HG03558 (cell line): Measurements from ENCODE around the gene C2CD4D.
"Not testable (repeated sequence)": the region's sequence is repeated elsewhere in the genome, so short reads cannot be mapped to it uniquely, and the experiment has no call there.

ENCODE experiments used
- ATAC-seq: cut with Tn5 transposase; IDR thresholded peaks from one replicate; pipeline ENCODE4 v1.9.1; 2021; ENCODE audit warnings: moderate number of reproducible peaks; ENCODE audit not compliant: unreplicated experiment; ENCODE audit errors: extremely low read depth

Gene C2CD4D

DNA sequence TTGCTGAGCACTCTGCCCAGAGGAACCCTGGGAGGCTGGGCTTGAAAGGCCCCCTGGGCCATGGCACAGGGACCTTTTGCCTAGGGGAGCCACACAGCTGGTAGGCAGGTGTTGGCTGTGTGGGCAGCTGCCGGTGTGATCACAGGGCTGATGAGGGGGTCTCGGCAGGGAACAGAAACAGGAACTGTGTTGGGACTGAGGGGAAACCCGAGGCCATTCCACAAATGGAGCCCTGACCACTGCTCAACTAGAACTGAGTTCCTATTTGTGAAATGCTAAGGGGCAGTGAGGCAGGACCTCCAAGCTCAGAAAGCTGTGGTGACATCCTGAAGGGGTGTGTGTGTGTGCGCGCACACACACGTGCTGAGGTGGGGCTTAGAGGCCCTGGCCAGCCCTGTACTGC is 20.3 kb upstream of the C2CD4D start:
- ATAC-seq, result no peak

DNA sequence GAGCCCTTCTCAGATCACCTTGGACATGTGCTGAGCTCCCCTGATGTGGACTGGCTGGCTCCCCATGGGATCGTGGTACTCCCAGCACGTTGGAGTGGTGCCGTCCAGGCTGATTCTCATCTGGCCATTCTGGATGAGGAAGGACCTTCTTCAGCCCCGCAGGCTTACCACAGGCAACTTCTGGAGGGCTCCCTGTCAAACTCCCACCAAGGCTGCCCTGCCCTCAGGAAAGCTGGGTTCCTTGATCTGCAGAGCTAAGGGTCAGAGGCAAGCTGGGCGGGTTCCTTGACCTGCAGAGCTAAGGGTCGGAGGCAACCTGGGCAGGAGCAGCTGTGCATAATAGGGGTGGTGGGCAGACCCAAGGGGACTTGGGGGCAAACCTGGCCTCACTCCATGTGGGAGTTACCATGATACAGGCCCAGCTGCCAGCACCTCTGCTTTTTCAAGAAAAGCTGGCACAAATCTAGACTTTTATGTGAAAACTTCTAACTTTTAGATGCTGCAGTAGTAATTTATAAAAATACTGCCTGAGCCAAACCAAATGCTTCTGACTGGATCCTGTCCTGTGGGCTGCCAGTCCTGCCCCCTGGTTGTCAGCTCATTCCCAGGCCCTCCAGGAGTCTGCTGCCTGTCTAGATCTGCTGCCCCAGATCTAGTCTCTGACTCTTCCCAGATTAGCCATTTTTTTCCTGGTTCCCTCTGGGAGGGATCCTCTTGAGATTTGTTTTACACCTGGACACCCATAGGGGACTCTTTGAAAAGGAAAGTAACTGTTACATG is 19.5 kb upstream of the C2CD4D start:
- no peak for ATAC-seq

DNA sequence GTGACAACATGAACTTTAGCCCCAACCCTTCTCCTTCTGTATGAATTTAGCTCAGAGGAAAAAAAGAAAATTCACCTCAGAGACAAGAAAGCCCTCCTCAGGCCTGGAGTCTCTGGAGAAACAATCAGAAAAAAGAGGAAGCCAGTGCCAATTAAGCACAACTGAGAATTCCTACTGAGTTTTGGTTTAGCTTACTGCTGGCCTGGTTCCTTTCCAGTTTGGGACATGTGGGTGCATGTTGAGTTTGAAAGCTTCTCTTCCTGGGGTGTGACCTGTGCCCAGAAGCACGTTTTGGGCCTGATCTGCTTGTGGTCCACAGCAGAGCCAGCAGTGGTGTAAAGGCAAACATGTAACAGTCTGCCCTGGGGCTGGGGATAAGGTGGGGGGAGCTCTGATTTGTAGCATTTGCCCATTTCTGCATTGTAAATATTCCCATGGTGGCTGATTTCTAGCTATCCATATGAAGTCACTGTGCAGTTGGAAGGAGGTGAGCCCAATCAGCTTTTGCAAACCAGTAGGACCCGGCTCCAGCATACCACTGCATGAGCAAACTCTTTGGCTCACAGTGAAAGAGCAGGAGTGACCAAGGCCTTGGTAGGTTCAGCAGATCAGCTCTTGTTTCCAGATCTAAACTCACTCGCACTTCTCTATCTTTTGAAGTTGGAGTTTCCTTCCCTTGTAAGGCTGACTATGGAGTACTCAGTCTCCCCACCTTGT is 18.6 kb upstream of the C2CD4D start:
- no peak for ATAC-seq

DNA sequence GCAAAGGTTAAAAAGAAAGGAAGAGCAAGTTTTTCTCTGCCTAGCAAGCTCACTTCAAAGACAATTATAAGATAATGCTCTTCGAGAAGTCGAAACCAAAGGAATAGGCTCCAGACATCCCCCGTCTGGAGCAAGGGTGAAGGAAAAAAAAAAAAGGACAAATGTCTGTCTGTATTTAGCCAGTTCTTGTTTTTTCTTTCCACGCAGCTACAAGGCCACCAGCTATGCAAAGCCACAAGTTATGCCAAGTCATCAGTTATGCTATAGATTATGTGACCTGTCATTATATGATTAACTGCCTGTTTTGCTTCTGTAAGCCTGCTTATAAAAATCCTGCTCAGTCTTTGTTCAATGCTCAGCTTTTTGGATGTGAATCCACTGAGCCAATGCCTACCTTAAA is 16.3 kb upstream of the C2CD4D start:
- ATAC-seq, result no peak

DNA sequence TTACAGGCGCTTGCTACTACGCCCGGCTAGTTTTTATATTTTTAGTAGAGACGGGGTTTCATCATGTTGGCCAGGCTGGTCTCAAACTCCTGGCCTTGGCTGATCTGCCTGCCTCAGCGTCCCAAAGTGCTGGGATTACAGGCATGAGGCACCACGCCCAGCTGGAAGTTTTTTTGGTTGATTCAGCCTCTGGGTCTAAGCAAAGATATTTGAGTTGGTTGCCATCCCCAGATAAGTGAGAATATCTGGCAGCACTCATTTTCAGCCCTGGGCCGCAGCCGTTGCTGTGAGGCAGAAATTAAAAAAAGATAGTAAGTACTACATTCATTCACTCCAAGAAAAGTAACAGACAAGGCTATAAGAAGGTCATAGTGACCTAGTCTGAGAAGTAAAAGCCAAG is 15.9 kb upstream of the C2CD4D start:
- ATAC-seq, result not testable (repeated sequence)

DNA sequence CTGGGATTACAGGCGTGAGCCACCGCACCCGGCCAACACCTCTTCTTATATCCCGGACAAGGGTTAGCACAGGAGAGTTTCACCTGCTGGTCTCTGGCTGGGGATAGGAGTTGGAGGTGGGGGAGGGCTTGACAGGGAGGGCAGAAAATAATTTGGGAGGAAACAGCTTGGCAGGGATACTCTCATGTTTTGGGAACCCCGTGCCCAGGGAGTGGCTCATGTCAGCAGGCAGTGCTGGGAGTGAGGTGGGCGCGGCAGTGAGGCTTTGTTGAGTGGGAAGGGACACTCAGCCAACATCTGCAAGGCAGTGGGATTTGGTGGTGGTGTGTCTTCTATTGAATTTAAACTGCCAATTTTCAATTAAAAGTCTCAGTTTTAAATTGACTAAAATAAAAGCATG is 15.0 kb upstream of the C2CD4D start:
- ATAC-seq, result no peak

DNA sequence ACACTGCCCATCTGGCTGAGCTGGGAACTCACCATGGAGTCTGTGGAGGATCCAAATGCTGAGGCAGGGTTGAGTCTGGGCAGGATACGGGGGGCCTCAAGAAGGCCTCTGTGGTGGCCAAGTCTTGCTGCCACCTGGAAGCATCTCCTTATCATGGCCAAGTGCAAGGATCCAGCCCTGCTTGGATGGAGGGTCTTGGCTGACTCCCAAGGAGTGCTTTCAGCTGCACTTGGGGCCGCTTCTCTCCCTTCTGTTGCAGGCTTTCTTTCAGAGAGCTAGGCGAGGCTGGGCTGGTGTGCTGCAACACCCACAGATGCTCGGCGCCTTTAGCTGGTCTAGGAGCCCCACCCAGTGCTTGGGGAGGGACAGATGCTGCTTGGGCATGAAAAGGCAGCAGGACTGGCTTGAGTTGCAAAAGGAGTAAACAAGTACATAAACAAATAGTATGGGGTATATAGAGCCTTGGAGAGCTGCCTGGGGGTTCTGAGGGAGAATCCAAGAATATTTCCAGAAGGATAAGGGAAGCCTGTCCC is 13.9 kb upstream of the C2CD4D start, which contains the start of gene THEM5:
Gene THEM5 (minus strand): TSS at position 302 of the 533 bp plus-strand sequence. CDS start 147 bp downstream, at position 155.
- ATAC-seq, result no peak

DNA sequence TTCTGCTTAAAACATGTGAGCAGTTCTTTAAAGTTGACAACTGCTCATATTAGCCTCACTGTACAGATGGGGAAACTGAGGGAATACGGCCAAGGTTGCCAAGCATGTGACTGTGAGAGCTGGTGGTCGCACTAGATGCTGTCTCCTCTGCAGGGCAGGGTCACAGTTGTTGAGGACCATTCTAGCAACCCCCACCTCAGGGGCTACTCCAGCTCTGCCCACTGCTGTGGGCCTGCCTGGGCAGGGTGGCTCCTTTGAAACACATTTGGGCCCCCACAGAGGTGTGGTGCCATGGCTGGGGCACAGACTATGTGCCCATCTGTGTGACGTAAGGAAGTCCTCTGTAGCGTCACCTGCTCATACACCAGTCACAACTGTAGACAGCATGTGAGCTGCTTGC is 13.1 kb upstream of the C2CD4D start:
- no peak for ATAC-seq

DNA sequence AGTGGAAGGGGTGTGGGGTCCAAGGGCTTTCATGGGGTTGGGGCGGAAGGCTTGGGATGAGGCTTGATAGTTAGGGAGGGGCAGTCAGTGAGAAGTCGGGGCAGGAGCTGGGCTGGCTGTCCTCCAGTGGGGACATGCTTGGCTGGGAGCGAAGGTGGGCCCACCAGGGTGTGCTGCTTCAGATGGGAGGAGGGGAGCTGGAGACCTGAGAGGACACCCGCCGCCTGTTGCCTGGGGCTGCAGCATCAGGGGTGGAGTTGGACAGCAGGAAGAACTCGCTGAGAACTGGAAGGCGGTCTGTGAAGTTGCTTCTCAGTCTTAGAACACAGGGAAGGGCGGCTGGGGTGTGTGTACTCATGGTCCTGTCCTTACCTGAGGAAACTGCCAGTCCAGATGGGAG is 12.3 kb upstream of the C2CD4D start:
- no peak for ATAC-seq

DNA sequence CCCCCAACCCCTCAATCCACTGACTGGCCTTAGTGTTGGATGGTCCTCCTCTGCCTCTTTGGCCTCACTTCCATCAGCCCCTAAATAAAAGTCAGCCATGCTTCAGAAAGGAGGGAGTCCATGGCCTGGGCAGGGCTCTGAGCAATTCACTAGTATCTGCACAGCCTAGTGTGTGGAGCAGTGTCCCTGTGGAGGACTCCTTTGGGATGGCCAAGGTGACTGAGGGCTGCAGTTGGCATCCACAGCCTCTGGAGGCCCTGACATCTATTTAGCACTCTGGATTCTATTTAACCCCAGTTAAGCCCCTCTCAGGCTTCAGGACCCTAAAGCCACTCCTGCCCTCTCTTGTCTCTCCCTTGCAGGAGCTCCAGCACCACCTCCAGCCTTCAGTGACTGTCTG is 10.3 kb upstream of the C2CD4D start:
- ATAC-seq, result no peak

DNA sequence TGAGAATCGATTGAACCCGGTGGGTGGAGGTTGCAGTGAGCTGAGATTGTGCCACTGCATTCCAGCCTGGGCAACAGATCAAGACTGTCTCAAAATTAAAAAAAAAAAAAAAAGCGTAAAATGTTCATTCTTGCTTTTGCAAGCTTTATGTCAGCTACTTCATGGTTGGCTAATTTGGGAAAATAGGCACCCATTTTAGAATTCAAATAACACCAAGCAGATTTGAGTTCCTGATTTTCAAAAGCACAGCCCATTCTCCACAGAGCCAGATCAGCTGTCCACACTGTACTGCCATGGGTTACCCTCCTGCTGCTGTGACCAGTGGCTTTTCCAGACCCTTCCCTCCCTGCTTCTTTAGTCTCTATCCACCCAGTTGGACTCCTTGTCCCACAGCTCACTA is 9.5 kb upstream of the C2CD4D start:
- ATAC-seq, result no peak

DNA sequence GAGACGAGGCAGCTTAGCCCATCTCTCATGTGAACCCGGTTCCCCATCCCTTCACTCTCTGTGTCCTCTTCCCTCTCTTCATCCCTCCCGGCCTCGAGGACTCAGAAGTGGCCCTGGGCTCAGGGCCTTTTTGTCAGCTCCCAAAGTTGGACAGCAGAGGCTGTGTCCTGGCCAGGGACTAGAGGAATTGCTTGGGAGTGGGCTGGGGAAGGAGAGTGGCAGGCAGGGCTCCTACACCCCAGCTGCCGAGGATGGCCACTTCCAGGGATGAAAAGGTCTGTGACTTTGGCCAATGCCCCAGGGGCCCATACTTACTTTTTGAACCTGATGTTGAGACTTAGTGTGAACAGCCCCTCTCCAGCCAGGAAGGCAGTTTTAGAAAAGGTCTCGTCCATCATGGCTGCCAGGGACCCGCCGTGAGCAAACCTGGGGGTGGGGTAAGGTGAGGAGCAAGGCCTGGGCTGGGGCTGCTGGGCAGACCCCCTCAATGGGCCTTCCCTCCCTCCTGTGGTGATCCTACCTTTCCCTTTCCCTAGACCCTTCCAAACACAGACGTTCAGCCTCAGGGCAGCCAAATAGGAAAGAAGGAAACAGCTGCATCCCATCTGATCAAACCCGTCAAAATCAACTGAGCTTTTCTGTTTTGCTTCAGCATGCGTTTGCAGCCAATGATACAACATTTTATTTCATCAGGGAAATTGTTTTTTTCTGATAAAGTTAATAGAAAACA is 8.4 kb upstream of the C2CD4D start:
- no peak for ATAC-seq

DNA sequence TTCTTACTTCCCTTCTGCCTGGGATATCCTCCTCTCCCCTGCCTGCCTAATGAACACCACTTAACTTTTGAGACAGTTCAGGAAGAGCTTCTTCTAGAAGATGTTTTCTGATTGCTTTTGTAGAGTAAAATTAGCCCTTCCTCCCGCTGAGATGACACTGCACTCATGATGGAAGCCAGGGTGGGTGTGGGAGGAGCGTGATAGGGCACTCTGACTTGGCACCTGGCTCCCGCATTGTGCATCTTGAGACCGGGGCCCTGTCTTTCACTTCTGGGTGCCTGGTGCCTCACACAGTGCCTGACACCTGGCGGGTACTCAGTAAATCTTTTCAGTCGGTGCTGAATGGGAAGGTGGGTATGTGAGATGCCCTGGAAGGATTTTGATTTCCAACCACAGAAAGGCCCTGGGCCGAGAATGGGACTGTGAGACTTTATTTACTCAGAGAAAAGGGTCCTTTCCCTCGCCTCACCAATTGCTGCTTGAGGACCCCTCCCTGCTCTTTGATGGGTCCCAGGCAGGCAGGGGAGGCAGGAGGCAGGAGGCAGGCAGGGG is 7.1 kb upstream of the C2CD4D start:
- no peak for ATAC-seq

DNA sequence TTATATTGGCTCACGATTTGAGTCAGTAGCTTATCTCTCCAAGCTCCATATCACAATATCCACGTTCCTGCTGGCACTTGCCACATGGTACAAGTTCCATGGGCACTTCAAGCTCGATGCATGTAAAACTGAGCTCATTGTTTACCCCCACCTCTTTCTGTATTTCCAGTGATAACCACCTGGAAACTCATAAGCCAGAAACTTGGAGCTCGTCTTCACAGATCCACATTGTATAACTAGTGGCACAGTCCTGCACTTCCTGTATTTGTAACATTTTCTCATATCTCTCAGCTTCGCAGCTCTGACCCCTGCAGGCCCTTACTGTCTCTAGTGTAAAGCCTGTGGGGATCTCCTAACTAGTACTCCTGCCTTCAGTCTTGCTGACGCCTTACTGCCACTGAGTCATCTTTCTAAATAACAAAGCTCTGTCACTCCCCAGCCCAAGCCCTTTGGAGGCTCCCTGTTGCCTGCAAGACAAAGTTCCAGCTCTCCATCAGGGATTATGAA is 6.5 kb upstream of the C2CD4D start:
- no peak for ATAC-seq

DNA sequence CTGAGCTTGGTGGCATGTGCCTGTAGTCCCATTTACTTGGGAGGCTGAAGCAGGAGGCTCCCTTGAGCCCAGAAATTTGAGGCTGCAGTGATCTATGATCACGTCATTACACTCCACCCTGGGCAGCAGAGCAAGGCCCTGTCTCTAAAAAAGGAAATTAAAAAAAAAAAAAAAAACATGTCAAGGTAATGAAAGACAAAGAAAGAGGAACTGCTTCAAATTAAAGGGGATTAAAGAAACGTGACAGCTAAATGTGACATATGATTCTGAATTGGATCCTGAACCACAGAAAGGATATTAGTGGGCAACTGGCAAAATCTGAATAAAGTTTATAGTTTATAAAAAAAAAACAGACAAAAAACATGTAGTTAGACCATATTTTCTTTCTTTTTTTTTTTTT is 3.8 kb upstream of the C2CD4D start:
- no peak for ATAC-seq

DNA sequence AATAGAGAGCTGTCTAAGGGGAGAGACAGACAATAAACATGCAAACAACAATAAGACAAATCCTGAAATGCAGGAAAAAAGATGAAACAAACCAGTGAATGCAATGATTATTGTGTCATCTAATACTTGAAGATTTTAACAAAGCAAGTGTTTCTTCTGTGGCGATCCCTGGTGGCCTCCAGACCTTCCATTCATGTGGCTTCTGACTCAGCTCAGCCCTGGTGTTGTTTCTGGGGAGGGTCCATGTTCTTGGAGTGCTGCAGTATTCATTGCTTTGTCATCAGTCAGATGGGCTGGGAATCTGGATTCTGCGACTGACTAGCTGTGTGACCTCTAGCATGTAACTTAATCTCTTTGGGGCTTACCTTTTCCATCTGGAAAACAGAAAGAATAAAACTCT is 1.5 kb upstream of the C2CD4D start:
- no peak for ATAC-seq

DNA sequence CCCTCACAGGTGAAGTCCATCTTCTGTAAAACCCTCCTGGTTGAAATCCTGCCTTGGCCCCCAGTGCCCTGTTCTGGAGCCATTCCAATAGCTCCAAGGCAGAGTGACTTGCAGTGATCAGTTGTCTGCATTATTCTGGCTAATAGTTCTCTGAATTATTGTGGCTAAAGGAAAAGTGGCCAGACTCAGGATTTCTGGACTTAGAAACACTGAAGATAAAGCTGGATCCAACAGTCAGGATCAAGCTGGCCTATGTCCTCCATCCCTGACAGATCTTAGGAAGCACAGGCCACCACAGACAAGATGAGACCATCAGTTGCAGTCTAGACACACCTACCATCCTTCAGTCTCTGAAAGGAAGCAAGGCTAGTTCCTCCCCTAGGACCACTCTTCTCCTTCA is 801 bp upstream of the C2CD4D start:
- no peak for ATAC-seq

DNA sequence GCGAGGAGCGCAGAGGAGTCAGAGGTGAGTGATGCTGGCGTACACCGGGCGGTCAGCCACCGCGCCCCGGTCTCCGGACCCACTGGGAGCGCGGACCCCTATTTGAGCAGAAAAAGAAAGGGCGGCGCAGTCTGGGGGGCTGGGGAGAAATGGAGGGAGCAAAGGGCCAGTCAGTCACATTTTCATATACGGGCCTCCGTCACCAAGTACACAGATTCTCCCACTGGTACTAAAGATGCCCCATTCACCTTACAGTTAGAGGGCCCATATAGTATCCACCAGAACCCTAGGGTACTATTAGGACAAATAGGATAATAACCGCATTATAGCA is 573 bp downstream of the C2CD4D start:
- ATAC-seq, result no peak

DNA sequence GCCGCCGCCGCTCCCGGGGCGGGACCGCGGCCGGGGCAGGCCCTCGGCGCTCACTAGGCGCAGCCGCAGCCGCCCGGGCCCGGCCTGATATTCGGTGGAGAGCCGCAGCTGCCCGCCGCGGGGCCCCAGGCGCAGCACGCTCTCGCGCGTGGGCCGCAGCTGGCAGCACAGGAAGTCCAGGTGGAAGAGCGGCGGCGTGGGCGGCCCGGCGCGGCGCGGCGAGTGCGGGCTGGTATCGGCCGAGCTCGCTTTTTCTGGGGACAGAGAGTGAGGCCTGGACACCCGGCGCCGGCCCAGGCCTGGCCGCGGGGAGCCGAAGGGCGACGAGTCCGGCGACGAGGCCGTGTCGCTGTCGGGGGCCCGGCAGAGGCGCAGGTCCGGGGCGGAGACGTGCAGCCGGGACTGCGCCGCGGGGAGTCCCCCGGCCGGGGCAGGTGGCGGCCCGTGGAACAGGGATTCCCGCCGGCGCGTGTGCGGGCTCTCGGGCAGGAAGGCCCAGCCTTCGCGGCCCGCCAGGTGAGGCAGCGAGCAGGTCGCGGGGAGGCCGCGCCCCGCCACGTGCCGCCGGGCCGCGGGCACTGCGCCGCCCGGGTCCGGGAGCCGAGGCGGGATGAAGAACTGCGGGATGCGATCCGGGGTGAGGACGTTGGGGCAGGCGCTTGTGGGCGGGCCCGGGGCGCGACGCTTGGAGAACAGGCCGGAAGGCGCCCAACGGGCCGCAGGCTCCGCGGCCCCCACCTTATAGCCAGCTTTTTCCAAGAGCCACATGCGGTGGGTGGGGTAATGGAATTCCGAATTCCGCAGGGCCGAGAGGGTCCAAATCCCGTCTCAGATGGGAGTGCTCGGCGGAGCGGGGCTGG is 1.2 kb downstream of the C2CD4D start:
- no peak for ATAC-seq

DNA sequence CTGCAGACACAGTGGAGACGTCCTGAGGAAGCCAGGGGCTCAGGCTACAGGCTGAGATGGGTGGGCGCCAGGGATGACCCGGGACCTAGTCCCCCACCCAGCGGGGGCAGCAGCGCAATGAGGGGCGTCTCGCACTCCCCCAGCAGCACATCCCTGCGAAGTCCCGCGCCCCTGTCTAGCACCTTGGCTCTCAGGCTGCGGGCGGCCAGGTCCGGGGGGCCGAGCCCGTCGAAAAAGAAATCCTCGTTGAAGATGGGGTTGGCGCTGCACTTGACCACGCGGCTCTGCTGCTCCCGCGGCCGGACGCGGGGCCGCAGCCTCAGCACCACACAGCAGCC is 1.8 kb downstream of the C2CD4D start:
- no peak for ATAC-seq
